Erythroblast (primary cell): ENCODE measurements around the gene ALDOA.
A peak's percentile ranks its signal among the peaks of the same experiment; 100 is the strongest.

Experiments
- DNase-seq, 2 experiments: peaks; one replicate each; lab custom pipeline; 2025; lab: John Stamatoyannopoulos, UW
- GATA1 ChIP-seq: IDR thresholded peaks from 2 replicates; pipeline ENCODE4 v1.6.1; 2011; ENCODE audit warnings: low read depth, mild to moderate bottlenecking, control low read depth, low read length, moderate library complexity
- POLR2A ChIP-seq: IDR thresholded peaks from 2 replicates; pipeline ENCODE4 v1.6.1; 2011; ENCODE audit warnings: mild to moderate bottlenecking, low read length

Gene ALDOA

GRCh38 chr16:30068750-30069610 is 3.4 kb downstream of the ALDOA start:
- DNase-seq, result peak in 1 of 2 experiments; percentile 65
- TF ChIP-seq POLR2A, result no peak
- no peak for TF ChIP-seq GATA1

DNA sequence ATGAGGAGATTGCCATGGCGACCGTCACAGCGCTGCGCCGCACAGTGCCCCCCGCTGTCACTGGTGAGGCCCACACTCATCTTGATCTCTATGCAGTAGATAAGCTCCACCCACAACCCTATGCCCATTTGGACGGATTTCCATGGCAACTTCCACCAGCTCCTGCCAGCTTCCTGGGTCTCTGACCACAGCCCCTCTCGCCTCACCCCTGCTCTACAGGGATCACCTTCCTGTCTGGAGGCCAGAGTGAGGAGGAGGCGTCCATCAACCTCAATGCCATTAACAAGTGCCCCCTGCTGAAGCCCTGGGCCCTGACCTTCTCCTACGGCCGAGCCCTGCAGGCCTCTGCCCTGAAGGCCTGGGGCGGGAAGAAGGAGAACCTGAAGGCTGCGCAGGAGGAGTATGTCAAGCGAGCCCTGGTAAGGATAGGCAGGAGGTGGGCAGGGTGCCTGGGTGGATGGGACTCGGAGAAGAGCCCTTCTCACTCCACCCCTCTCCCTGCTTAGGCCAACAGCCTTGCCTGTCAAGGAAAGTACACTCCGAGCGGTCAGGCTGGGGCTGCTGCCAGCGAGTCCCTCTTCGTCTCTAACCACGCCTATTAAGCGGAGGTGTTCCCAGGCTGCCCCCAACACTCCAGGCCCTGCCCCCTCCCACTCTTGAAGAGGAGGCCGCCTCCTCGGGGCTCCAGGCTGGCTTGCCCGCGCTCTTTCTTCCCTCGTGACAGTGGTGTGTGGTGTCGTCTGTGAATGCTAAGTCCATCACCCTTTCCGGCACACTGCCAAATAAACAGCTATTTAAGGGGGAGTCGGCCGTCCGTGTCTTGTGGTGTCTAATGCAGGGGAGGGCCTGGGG is 4.3 kb downstream of the ALDOA start:
- TF ChIP-seq POLR2A (no peak), GATA1 (no peak)
- DNase-seq, result no peak

DNA sequence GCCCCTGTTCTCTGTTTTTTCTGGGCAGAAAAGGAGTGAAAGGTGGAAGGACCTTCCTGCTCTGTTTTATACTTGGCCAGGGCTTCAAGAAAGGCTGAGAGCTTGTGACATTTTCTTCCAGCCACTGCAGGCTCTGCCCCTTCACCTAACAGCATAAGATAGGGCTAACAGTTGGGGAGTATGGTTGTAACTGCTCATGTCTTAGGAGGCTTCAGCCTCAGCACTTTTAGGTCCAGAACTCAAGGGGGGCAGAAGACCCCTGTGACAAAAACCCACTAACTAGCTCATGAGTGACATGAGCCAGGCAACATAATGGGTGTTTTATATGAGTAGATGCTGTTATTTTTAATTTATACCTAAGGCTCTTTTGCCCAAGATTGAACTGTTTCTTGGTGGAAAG is 4.9 kb downstream of the ALDOA start:
- no peak for TF ChIP-seq GATA1
- no peak for TF ChIP-seq POLR2A
- no peak for DNase-seq

DNA sequence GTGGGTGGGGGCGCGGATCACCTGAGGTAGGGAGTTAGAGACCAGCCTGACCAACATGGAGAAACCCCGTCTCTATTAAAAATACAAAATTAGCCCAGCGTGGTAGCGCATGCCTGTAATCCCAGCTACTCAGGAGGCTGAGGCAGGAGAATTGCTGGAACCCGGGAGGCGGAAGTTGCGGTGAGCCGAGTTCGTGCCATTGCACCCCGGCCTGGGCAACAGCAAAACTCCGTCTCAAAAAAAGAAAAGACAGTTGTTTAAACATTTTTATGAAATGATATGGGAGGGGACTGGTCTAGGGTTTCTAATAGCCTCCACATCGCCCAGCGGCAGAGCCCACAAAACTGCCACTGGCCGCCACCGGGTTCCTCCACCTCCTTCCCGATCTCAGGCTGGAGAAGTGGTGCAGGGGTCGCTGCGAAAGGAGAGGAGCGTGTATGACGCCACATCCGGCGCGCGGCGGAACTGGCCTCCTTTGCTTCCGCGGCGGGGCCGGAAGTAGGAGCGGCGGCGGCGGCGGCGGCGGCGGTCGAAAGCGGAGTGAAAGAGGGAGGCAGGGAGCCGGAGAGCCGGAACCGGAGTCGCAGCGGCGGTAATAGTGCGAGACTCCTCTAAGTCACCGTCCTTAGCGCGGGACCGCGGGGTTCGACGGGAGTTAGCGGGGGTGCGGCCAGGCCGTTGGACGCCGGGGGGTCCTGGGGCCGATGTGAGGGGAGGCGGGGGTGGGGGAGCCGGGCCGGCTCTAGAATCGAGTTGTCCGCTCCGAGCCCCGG is 10.1 kb downstream of the ALDOA start, which contains the start of gene PPP4C:
Gene PPP4C (plus strand): TSS at position 492 of the 773 bp plus-strand sequence. CDS start 384 bp downstream, outside the sequence.
- peak; percentile 88 for TF ChIP-seq POLR2A
- no peak for TF ChIP-seq GATA1

GRCh38 chr16:30076276-30076791 is 10.8 kb downstream of the ALDOA start:
- DNase-seq, result peak in 1 of 2 experiments; percentile 73
- no peak for TF ChIP-seq GATA1
- TF ChIP-seq POLR2A, result no peak

More for the DNA sequence above, 10.1 kb downstream of the ALDOA start, which contains the start of gene PPP4C:
- DNase-seq, result peak; percentile 94 to 95

- TF ChIP-seq GATA1, result no peak
- no peak for TF ChIP-seq POLR2A
- no peak for DNase-seq
Measured at GRCh38 chr16:30077656-30078055, 12.1 kb downstream of the ALDOA start.

GRCh38 chr16:30078744-30079143 is 13.2 kb downstream of the ALDOA start:
- TF ChIP-seq GATA1 (no peak), POLR2A (no peak)
- no peak for DNase-seq

DNA sequence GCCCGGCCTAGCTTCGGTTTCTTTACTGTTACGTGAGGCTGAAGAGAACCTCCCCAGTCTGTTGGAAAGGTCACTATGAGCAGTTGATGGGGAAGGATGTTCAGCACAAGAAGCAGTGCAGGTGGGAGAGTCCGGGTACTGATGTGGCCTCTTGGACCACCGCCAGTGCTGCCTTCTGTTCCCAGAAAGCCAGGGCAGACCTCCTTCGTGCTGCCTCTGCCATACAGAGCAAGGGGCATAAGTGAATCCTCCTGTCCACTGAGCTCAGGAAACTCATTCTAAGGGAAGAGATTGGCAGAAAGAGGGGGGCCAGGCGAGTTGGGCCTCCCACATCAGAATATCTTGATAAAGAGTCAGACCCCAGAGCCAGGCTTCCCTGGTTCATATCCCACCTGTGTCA is 13.9 kb downstream of the ALDOA start:
- DNase-seq, result no peak
- TF ChIP-seq GATA1, result no peak
- TF ChIP-seq POLR2A, result no peak

- DNase-seq, result no peak
- TF ChIP-seq GATA1 (no peak), POLR2A (no peak)
Measured at GRCh38 chr16:30082545-30083090, 17.1 kb downstream of the ALDOA start.

DNA sequence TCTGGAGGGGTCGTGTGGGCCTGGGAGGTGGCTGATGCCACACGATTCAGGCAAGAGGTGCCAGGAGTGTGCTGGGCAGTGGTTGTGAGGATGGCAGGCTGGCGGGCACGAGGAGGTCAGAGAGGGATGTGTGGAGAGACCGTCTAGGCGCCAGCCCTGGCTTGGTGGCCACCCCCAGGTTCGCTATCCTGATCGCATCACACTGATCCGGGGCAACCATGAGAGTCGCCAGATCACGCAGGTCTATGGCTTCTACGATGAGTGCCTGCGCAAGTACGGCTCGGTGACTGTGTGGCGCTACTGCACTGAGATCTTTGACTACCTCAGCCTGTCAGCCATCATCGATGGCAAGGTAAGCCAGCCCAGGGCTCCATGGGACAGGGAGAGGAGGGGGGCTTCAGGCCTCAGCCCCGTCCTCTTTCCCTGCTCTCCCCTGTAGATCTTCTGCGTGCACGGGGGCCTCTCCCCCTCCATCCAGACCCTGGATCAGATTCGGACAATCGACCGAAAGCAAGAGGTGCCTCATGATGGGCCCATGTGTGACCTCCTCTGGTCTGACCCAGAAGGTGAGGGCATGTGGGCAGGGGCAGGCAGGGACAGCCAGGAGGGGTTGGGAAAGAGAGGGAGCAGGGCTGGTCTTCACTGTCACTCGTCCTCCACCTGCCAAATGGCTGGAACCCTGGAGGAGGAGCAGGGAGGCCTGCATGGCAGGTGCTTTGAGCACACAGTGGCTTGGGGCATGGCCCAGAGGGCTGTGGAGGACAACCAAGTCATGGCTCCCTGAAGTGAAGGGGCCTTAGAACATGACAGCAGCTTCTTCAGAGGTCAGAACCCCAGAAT is 17.9 kb downstream of the ALDOA start:
- DNase-seq, result no peak
- TF ChIP-seq POLR2A (no peak), GATA1 (no peak)

- DNase-seq, result no peak
Measured at GRCh38 chr16:30084096-30084815, 18.7 kb downstream of the ALDOA start.

More at GRCh38 chr16:30084096-30084815, 18.7 kb downstream of the ALDOA start:
- no peak for TF ChIP-seq GATA1
- TF ChIP-seq POLR2A, result no peak
